Chondrocyte (in vitro differentiated cells): ENCODE measurements around the gene SMARCA2. TPM values are rescaled to one million over a fixed set of nuclear protein-coding genes. Genes with fewer than 3 reads are reported as not detected.

Source experiments
- DNase-seq: peaks from one replicate; pipeline ENCODE4 v3.0.0; 2021; ENCODE audit warnings: mixed read lengths, low spot score
- H3K27ac Mint-ChIP-seq: one replicate; pipeline ENCODE4 v1.8.0; 2021; ENCODE audit warnings: mild to moderate bottlenecking, moderate library complexity, mixed read lengths; ENCODE audit not compliant: unreplicated experiment
- H3K27me3 Mint-ChIP-seq: 2 replicates; pipeline ENCODE4 v1.8.0; 2021; ENCODE audit warnings: low read depth, mixed read lengths
- H3K36me3 Mint-ChIP-seq: 2 replicates; pipeline ENCODE4 v1.8.0; 2021; ENCODE audit warnings: low read depth, mixed read lengths
- H3K4me1 Mint-ChIP-seq: 2 replicates; pipeline ENCODE4 v1.8.0; 2021; ENCODE audit warnings: low read depth, mild to moderate bottlenecking, mixed read lengths
- H3K4me3 Mint-ChIP-seq: one replicate; pipeline ENCODE4 v1.8.0; 2021; ENCODE audit warnings: mild to moderate bottlenecking, moderate library complexity, mixed read lengths; ENCODE audit not compliant: unreplicated experiment
- H3K9me3 Mint-ChIP-seq: 2 replicates; pipeline ENCODE4 v1.8.0; 2021; ENCODE audit warnings: low read depth, mixed read lengths
- total RNA-seq: library from RNA; stranded (reverse); gene quantifications from 3 replicates; pipeline ENCODE4 v1.2.1, GENCODE V29; 2021
- TF ChIP-seq, protein P1 (sequence below): fragments of 200-600 bp; sonication (generic); IDR thresholded peaks from 2 replicates; pipeline ENCODE4 v1.5.0; 2021; ENCODE audit warnings: antibody characterized with exemption, mild to moderate bottlenecking, moderate library complexity

The SMARCA2 gene
- total RNA-seq, 1 donor from 2014 or later = 95.1 TPM

DNA sequence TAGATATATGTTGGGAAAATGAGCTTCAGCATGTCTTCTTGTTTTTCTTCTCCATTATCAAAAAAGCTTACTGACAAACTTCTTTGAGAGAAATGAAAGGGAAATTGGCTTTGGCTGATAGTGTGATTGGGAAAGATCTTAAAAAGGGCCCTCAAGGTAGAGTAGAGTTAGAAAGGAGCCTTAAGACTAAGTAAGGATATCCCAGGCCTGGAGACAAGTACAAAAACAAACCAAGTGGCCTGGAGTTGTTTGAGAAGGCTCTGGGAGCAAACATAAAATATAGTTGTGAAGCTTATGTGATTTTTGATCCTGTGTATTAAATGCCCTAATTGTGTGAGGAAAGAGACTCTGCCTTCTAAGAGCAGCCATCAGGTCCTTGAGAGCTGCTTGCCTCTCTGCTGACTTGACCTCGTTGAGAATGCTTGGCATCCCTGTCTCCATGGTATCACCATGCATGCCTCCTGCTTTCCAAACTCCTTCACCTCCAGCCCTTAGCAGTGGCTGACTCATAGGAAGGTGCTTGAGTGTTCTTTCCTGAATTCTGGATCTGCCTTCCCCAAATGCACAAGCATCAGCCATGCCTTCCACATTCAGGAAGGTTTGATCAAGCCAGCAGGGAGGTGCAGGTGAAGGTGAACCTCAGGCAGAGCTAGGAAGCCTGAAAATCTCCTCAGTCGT, 78.9 kb downstream of the SMARCA2 start:
- TF ChIP-seq, protein P1, sequence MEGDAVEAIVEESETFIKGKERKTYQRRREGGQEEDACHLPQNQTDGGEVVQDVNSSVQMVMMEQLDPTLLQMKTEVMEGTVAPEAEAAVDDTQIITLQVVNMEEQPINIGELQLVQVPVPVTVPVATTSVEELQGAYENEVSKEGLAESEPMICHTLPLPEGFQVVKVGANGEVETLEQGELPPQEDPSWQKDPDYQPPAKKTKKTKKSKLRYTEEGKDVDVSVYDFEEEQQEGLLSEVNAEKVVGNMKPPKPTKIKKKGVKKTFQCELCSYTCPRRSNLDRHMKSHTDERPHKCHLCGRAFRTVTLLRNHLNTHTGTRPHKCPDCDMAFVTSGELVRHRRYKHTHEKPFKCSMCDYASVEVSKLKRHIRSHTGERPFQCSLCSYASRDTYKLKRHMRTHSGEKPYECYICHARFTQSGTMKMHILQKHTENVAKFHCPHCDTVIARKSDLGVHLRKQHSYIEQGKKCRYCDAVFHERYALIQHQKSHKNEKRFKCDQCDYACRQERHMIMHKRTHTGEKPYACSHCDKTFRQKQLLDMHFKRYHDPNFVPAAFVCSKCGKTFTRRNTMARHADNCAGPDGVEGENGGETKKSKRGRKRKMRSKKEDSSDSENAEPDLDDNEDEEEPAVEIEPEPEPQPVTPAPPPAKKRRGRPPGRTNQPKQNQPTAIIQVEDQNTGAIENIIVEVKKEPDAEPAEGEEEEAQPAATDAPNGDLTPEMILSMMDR = no peak
- Mint-ChIP-seq H3K27me3 (no peaks in the 10 kb centered on the region), H3K4me3 (no peak overlapping the region), H3K27ac (peak overlapping the region; percentile 29), H3K4me1 (peaks cover 14% of the 10 kb centered on the region), H3K9me3 (no peaks in the 10 kb centered on the region), H3K36me3 (peaks cover 31% of the 10 kb centered on the region)
- no peak for DNase-seq

DNA sequence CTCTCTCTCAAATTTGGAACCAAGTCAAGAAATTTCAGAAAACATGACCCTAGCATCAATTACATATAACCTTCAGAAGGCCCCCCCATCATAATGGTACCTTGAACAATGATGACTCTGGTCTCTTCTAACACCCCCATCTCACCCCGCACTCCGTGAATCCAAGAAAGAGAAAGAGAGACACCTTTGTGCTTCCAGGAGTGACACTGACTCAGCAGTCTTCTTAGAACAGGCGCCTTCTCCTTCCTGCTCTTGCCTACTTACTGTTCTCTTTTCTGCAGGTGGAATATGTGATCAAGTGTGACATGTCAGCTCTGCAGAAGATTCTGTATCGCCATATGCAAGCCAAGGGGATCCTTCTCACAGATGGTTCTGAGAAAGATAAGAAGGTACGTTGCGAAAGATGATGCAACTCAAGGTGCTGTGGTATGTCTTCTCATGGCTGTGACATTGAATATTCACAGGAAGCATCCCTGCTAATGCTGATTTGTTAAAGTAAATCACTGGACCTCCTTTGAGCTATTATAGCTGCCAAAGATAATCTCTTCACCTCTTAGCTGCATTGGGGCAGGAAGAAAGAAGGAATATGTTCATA, 81.3 kb downstream of the SMARCA2 start:
- no peaks in the 10 kb centered on the region for H3K27me3 Mint-ChIP-seq
- DNase-seq = no peak
- H3K9me3 Mint-ChIP-seq = no peaks in the 10 kb centered on the region
- peaks cover 26% of the 10 kb centered on the region for H3K36me3 Mint-ChIP-seq
- H3K4me1 Mint-ChIP-seq = peaks cover 9% of the 10 kb centered on the region
- TF ChIP-seq, protein P1 = no peak
- no peak overlapping the region for H3K27ac Mint-ChIP-seq
- H3K4me3 Mint-ChIP-seq = no peak overlapping the region

DNA sequence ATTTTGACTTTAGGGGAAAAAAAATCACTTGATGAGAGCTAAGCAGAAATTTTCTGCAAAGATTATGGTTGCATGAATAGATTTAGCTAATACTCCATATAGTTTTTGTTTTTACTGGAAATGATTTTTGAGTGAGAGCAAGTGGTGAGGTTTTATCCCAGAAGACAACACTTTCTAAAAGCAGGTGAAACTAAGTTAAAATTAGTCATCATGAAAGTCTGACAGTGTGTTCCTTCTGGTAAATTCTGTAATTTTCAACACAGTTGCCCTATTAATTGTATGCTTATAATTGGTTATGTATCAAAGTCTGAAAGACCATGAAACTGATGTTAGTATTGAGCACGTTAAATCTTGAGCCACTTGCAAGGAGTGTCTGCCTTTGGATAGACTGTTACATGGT, 91.5 kb downstream of the SMARCA2 start:
- DNase-seq = no peak
- no peak overlapping the region for H3K4me3 Mint-ChIP-seq
- peaks cover 27% of the 10 kb centered on the region for H3K36me3 Mint-ChIP-seq
- peaks cover 29% of the 10 kb centered on the region for H3K4me1 Mint-ChIP-seq
- TF ChIP-seq, protein P1 = no peak
- H3K27ac Mint-ChIP-seq = no peak overlapping the region
- H3K9me3 Mint-ChIP-seq = no peaks in the 10 kb centered on the region
- H3K27me3 Mint-ChIP-seq = no peaks in the 10 kb centered on the region

DNA sequence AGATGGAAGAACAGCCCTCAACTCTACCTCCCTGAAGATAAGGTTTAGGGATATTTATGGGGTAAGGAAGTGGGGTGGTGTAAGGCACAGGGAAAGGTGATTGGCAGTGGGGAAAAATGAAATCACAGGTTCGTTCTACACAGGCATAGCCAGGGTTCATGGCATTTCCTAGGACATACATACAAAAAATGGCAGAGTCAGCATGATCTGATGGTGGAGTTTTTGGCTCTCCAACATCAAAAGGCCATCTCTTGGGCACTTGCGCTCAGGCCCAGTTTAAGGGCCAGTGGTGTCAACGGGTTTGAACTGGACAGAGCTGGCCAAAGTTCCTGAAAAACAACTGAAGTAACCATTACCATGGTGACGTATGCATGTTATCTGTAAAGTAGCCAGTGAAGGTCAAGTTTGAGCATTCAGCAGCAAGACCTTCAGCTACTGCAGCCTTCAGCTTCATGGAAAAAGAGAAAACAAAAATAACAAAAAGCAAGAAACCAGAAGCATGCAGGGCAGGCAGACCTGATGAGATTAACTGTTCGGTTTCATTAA, 92.8 kb downstream of the SMARCA2 start:
- Mint-ChIP-seq H3K36me3 (peaks cover 32% of the 10 kb centered on the region), H3K27me3 (no peaks in the 10 kb centered on the region), H3K4me3 (no peak overlapping the region), H3K27ac (peak overlapping the region; percentile 78), H3K9me3 (no peaks in the 10 kb centered on the region), H3K4me1 (peaks cover 29% of the 10 kb centered on the region)
- TF ChIP-seq, protein P1 = no peak
- no peak for DNase-seq

DNA sequence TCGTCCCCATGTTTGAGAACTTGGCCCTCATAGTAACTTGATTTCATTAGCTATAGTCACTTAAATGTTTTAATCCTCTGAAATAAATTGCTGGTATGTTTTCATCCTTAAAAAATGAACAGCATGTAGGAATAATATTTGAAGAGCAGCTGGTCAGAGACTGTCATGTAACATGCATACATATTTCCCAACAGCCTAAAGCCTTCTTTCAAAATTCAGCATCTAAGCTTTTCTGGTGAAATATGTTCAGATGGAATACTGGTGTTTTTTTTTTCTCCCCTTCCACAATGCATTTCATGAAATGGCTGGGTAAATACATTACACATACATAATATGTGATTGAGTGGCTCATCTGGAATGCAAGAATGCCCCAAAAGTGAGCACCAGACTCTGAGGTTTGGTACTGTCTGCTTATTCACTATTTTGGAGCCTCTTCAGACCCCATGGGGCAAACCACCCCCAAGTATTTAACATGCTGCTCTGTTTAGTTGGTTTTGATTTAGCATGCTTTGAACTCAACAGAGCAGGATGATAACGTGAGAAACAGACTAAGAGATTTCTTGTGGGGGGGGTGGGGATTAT, 94.0 kb downstream of the SMARCA2 start:
- TF ChIP-seq, protein P1 = no peak
- Mint-ChIP-seq H3K9me3 (no peaks in the 10 kb centered on the region), H3K27ac (peak overlapping the region; percentile 78), H3K4me3 (no peak overlapping the region), H3K27me3 (no peaks in the 10 kb centered on the region), H3K36me3 (peaks cover 30% of the 10 kb centered on the region), H3K4me1 (peaks cover 29% of the 10 kb centered on the region)
- DNase-seq = no peak
